HepG2 (cell line): ENCODE data around the gene MAFF. TPM values are rescaled to one million over a fixed set of nuclear protein-coding genes. Genes with fewer than 3 reads are reported as not detected.

ENCODE experiments used
- ATAC-seq: fragments of 200-7000 bp; cut with Tn5 transposase; 3 replicates; pipeline ENCODE4 v1.9.1; 2020; ENCODE audit warnings: mild to moderate bottlenecking, moderate library complexity
- BruUV-seq: library from RNA; stranded (reverse); fragments of 400-500 nt; replicated peaks from 2 replicates; lab custom pipeline; 2021; lab: Mats Ljungman, UMichigan
- CTCF ChIA-PET: fragments of 300-600 bp; formaldehyde crosslinking; extraction: SDS; loops from one replicate; lab custom pipeline; 2021; ENCODE audit warnings: low total read pairs, inconsistent platforms, low intra/inter-chr PET ratio; lab: Yijun Ruan, JAX
- POLR2A ChIA-PET: fragments of 350-600 bp; sonication (Branson Sonifier 250); formaldehyde crosslinking; loops from one replicate; lab custom pipeline; 2020; ENCODE audit warnings: antibody characterized with exemption, inconsistent platforms; lab: Yijun Ruan, JAX
- DNase-seq: peaks from one replicate; pipeline ENCODE4 v3.0.0-alpha.2; 2015; ENCODE audit warnings: low spot score
- FAIRE-seq: peaks from 3 replicates; lab custom pipeline; 2011; peaks lifted over from hg19 to GRCh38; lab: Jason Lieb, UNC
- H2AFZ ChIP-seq: one replicate; pipeline ENCODE4 v1.6.1; 2011; ENCODE audit warnings: low read length, inconsistent platforms
- H3K27ac ChIP-seq: fragments of 300-600 bp; 3 replicates; pipeline ENCODE4 v1.8.0; 2011; ENCODE audit warnings: mixed run types, mild to moderate bottlenecking, mixed read lengths, low read length, inconsistent platforms; ENCODE audit not compliant: insufficient read depth; ENCODE audit errors: extremely low read length
- H3K27me3 ChIP-seq, 2 experiments: fragments of 200-600 bp in 1 of 2; 2 replicates in 1 of 2; 3 replicates in 1 of 2; pipeline versions ENCODE4 v1.6.0 to v1.8.0; 2011; ENCODE audit warnings: low read length in 2 of 2, mild to moderate bottlenecking in 2 of 2, moderate library complexity in 2 of 2, inconsistent platforms in 1 of 2; ENCODE audit not compliant: insufficient read depth in 2 of 2, control insufficient read depth in 1 of 2
- H3K36me3 ChIP-seq, 2 experiments: fragments of 200-600 bp in 1 of 2; replicated peaks in 1 of 2; 2 replicates in 1 of 2; 3 replicates in 1 of 2; pipeline versions ENCODE4 v1.5.1 to v1.8.0; 2011; ENCODE audit warnings: low read length in 2 of 2, inconsistent platforms in 1 of 2; ENCODE audit not compliant: insufficient read depth in 2 of 2, control insufficient read depth in 1 of 2
- H3K4me1 ChIP-seq: 2 replicates; pipeline ENCODE4 v1.5.1; 2012; ENCODE audit warnings: low read length, inconsistent platforms; ENCODE audit not compliant: insufficient read depth
- H3K4me2 ChIP-seq: 2 replicates; pipeline ENCODE4 v1.6.0; 2011; ENCODE audit warnings: low read depth, low read length, inconsistent platforms
- H3K4me3 ChIP-seq, 3 experiments: fragments of 200-600 bp in 1 of 3; sonication (generic), shearing (Covaris generic) in 1 of 3; replicated peaks in 1 of 3; 2 replicates each; pipeline ENCODE4 v1.5.1; 2011 to 2016; ENCODE audit warnings: low read length in 3 of 3, inconsistent platforms in 2 of 3, low read depth in 2 of 3, mild to moderate bottlenecking in 2 of 3, control low read depth in 1 of 3, mixed read lengths in 1 of 3; ENCODE audit not compliant: insufficient read depth in 1 of 3
- H3K79me2 ChIP-seq: one replicate; pipeline ENCODE4 v1.6.1; 2011; ENCODE audit warnings: low read length, inconsistent platforms; ENCODE audit not compliant: insufficient read depth
- H3K9ac ChIP-seq: 2 replicates; pipeline ENCODE4 v1.6.0; 2011; ENCODE audit warnings: mild to moderate bottlenecking, low read depth, low read length, inconsistent platforms; ENCODE audit not compliant: insufficient read depth
- H3K9me3 ChIP-seq: 2 replicates; pipeline ENCODE4 v1.5.1; 2012; ENCODE audit warnings: mild to moderate bottlenecking, low read length
- H4K20me1 ChIP-seq: 2 replicates; pipeline ENCODE4 v1.6.0; 2011; ENCODE audit warnings: inconsistent platforms, mild to moderate bottlenecking, low read length, moderate library complexity; ENCODE audit not compliant: insufficient read depth
- ADNP ChIP-seq: sonication (generic); formaldehyde crosslinking; IDR thresholded peaks from 2 replicates; pipeline ENCODE4 v1.4.0; 2020; ENCODE audit warnings: missing genetic modification reagents
- MIER2 ChIP-seq: IDR thresholded peaks from 2 replicates; pipeline ENCODE4 v1.6.1; 2016; ENCODE audit warnings: missing biosample characterization, missing genetic modification reagents
- PCBP2 ChIP-seq: fragments of 200-400 bp; formaldehyde crosslinking; optimal IDR thresholded peaks from 2 replicates; pipeline ENCODE3; 2018; ENCODE audit warnings: low read length, low read depth; ENCODE audit not compliant: poor library complexity, severe bottlenecking
- SAP130 ChIP-seq: IDR thresholded peaks from 2 replicates; pipeline ENCODE4 v1.6.1; 2016; ENCODE audit warnings: low read depth
- TCF7 ChIP-seq: sonication (generic); IDR thresholded peaks from 2 replicates; pipeline ENCODE4 v1.6.1; 2016; ENCODE audit warnings: antibody characterized with exemption, low read depth
- ZNF335 ChIP-seq: sonication (generic); formaldehyde crosslinking; IDR thresholded peaks from 2 replicates; pipeline ENCODE4 v1.4.0; 2020; ENCODE audit warnings: missing genetic modification reagents
- ZNF570 ChIP-seq: sonication (generic); formaldehyde crosslinking; IDR thresholded peaks from 2 replicates; pipeline ENCODE4 v1.4.0; 2020; ENCODE audit warnings: mild to moderate bottlenecking, missing genetic modification reagents, borderline replicate concordance
- ZNF652 ChIP-seq: IDR thresholded peaks from 2 replicates; pipeline ENCODE4 v1.6.1; 2016; ENCODE audit warnings: low read depth, borderline replicate concordance
- ZNF720 ChIP-seq: sonication (generic); formaldehyde crosslinking; IDR thresholded peaks from 2 replicates; pipeline ENCODE4 v1.4.0; 2020; ENCODE audit warnings: missing genetic modification reagents
- ZNF761 ChIP-seq: sonication (generic); formaldehyde crosslinking; conservative IDR thresholded peaks from 2 replicates; pipeline ENCODE4 v1.4.0; 2020; ENCODE audit warnings: mild to moderate bottlenecking, missing genetic modification reagents
- ZSCAN21 ChIP-seq: sonication (generic); formaldehyde crosslinking; IDR thresholded peaks from 2 replicates; pipeline ENCODE4 v1.8.0; 2022; ENCODE audit warnings: mild to moderate bottlenecking, missing genetic modification reagents, moderate library complexity, borderline replicate concordance
- WGBS: methylation state at CpG from one replicate; pipeline ENCODE4 v1.1.6; 2017; ENCODE audit warnings: low lambda C conversion rate; 5-methylcytosine and 5-hydroxymethylcytosine counted together
- in situ Hi-C: cut with HindIII; loops from 2 replicates; pipeline ENCODE4 v1.10.0; 2017; ENCODE audit warnings: low pct_unique_long_range_greater_than_20kb; ENCODE audit not compliant: extremely low pct_ligation_motif_present
- intact Hi-C: fragments of 100-400 bp; cut with micrococcal nuclease; formaldehyde crosslinking; loops from one replicate; pipeline ENCODE4 v1.10.0; 2022; ENCODE audit not compliant: unreplicated experiment
- polyA plus RNA-seq, 8 experiments: library from polyadenylated mRNA; depleted of rRNA in 3 of 8; stranded (reverse) in 7 of 8; unstranded in 1 of 8; fragments of >200 nt; fragmentation: Illumina TruSeq in 4 of 8; extraction: Trizol in 4 of 8; gene quantifications; 2 replicates each; pipeline versions ENCODE4 v1.2.1 to v1.2.3, GENCODE V29; 2011 to 2016; ENCODE audit warnings: low read depth in 4 of 8, missing spikeins in 1 of 8, mixed read lengths in 1 of 8; ENCODE audit not compliant: insufficient read depth in 1 of 8
- total RNA-seq, 5 experiments: library from RNA; depleted of rRNA; stranded (reverse); fragments of >200 nt; fragmentation: Illumina TruSeq; extraction: Trizol; gene quantifications; 2 replicates each; pipeline ENCODE4 v1.2.3, GENCODE V29; 2016; ENCODE audit warnings: low read depth in 1 of 5
- TF ChIP-seq, protein P1 (sequence below): sonication (generic); formaldehyde crosslinking; IDR thresholded peaks from 2 replicates; pipeline ENCODE4 v1.4.0; 2020; ENCODE audit warnings: low read depth, mild to moderate bottlenecking, missing genetic modification reagents

The MAFF gene
- total and polyA plus RNA-seq, 2 of the 13 experiments (the other 11 are each of a cell fraction or from before 2014, with no cell fraction given) = 5.4 to 14.3 TPM

DNA sequence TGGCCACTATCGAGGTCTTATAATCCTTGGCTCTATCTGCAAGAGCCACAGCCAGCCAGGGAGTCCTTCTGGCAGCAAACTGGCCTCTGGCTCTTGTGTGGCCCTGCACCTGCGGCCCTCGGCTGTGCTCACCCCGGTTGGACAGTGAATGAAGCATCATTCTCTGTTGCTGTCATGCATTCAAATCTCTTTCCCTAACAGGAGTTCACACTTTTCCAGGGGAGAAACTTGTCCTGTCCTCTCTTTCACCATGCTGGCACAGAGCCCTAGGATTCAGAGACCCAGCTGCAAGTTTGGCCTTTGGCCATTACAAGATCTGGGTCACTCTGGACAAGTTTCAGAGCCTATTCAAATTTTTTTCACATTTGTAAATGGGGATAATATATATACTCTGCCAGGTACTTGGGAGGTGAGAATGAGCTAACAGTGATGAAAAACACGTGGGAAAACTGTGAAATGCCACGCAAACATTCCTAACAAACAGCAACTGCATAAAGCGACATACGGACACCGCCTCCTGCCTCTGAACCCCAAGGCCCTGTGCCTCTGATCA lies 36.8 kb downstream of the MAFF start:
- no peak overlapping the region for H3K9ac ChIP-seq
- ATAC-seq = no peak
- no peaks in the 10 kb centered on the region for H4K20me1 ChIP-seq
- no peak overlapping the region for H3K4me3 ChIP-seq
- H3K4me1 ChIP-seq = peaks cover 14% of the 10 kb centered on the region
- in situ Hi-C loops (no loop called here), intact Hi-C loops (no loop called here)
- WGBS = 95% methylated on average over 9 of the region's 9 CpGs
- no peak overlapping the region for H2AFZ ChIP-seq
- no peak overlapping the region for H3K4me2 ChIP-seq
- BruUV-seq = no TSS peak
- no peaks in the 10 kb centered on the region for H3K9me3 ChIP-seq
- TF ChIP-seq, protein P1, sequence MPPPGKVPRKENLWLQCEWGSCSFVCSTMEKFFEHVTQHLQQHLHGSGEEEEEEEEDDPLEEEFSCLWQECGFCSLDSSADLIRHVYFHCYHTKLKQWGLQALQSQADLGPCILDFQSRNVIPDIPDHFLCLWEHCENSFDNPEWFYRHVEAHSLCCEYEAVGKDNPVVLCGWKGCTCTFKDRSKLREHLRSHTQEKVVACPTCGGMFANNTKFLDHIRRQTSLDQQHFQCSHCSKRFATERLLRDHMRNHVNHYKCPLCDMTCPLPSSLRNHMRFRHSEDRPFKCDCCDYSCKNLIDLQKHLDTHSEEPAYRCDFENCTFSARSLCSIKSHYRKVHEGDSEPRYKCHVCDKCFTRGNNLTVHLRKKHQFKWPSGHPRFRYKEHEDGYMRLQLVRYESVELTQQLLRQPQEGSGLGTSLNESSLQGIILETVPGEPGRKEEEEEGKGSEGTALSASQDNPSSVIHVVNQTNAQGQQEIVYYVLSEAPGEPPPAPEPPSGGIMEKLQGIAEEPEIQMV (CRISPR knock-in tag) = no peak
- TF ChIP-seq ZNF652 (CRISPR knock-in tag) (no peak), ZNF761 (CRISPR knock-in tag) (no peak), ZNF570 (CRISPR knock-in tag) (no peak), ADNP (CRISPR knock-in tag) (no peak), MIER2 (no peak), ZNF720 (no peak), SAP130 (CRISPR knock-in tag) (no peak), TCF7 (no peak), ZSCAN21 (no peak), PCBP2 (no peak), ZNF335 (no peak)
- no peaks in the 10 kb centered on the region for H3K79me2 ChIP-seq
- CTCF ChIA-PET = no interaction called here
- H3K36me3 ChIP-seq = peaks cover 7 to 29% of the 10 kb centered on the region in 2 experiments
- no peak overlapping the region for H3K27ac ChIP-seq
- POLR2A ChIA-PET = no interaction called here
- no peak for FAIRE-seq
- DNase-seq = no peak
- H3K27me3 ChIP-seq = no peaks in the 10 kb centered on the region
